T47D (cell line): ENCODE measurements around the gene NDUFA13.

ENCODE experiments used
- DNase-seq, 2 experiments: peaks; one replicate each; pipeline versions ENCODE4 v3.0.0 to v3.0.0-alpha.2; 2011 to 2012; ENCODE audit warnings: low read depth in 1 of 2, low spot score in 1 of 2
- JUND ChIP-seq: IDR thresholded peaks from 2 replicates; pipeline ENCODE4 v1.6.1; 2012; ENCODE audit warnings: low read depth
- in situ Hi-C: cut with HindIII; loops from 2 replicates; pipeline ENCODE4 v1.10.0; 2016; ENCODE audit warnings: low sequenced_read_pairs, low pct_unique_long_range_greater_than_20kb

NDUFA13 gene

DNA sequence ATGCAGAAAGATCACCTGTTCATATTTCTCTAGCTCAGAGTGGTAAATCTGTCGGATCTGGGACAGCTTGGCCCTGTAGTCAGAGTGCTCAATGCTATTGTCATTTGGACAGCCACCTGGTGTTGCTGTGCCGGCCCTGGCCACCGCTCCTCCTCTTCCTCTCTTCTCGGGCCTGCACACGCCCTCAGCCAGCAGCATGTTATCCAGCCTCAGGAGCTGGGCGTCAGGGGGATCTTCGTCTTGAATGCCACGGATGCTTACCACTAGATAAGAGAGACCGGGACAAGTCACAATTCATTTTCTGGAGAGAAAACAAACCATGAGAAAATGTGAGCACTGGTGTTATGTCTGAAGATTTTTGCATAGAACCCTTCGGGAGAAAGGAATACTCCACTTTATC is 54.5 kb downstream of the NDUFA13 start:
- no peak for DNase-seq
- in situ Hi-C loops, result no loop called here
- TF ChIP-seq JUND, result no peak

DNA sequence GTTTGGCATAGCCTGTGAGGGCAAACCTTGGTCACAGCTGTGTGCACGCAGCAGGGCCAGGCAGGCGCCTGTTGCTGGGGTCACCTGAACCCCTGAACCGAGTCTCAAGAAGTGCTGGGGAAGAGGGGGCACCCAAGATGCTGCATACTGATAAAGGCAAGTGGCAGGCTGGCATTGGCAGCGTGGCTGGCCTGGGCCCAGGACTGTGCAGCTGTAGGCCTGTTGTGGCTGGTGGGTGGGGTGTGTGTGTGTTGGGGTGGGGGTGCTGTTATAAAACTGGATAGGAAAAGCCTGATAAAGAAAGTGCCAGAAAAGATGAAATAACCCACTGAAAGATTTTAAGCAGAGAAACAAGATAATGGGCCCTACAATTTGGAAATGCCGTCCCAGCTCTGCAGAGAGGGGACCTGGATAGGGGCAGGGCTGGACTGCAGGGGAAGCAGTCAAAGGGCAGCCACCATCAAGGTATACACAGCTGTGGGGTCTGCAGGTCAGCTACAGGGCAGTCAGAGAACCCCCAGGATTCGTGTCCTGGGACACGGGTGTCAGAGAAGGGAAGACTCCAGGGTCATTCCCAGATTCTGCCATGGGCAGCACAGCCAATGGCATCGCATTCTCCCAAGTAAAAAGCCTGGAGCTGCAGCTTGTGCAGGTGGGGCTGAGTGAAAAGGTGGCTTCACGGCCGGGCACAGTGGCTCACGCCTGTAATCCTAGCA is 55.2 kb downstream of the NDUFA13 start:
- in situ Hi-C loops, result no loop called here

DNA sequence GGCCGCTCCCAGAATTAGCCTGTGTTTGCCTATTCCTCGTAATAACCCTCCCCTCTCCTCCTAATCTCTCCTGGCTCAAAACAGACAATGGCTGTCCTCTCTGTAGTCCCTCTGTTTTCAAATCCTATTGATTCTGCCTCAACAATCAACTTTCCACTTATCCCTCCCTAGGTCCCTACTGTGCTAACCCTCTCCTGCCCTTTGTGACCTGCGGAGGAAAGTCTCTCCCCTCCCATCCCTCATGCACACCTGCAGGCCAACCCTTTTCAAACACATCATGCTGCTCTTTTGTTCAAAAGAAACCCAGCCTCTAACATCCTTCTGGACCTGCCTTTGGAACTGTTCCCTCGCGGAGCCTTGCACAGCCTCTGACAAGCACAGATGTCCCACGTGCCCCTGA is 59.4 kb downstream of the NDUFA13 start:
- in situ Hi-C loops, result no loop called here
- DNase-seq, result no peak
- no peak for TF ChIP-seq JUND

More for the DNA sequence above, 55.2 kb downstream of the NDUFA13 start:
- no peak for TF ChIP-seq JUND
- DNase-seq, result no peak
